Ovary (tissue), 3 donors: Measurements from ENCODE around the gene VTN.

Experiments
- POLR2A ChIP-seq: fragments of 450-650 bp; IDR thresholded peaks from one replicate; pipeline ENCODE4 v1.6.1; 2017; ENCODE audit warnings: antibody characterized with exemption, mild to moderate bottlenecking, moderate library complexity
- TF ChIP-seq, protein P1 (sequence below), 3 donors: fragments of 450-650 bp in 2 of 3; fragments of 200-600 bp in 1 of 3; IDR thresholded peaks; one replicate each; pipeline versions ENCODE4 v1.5.1 to v1.8.0; 2016 to 2022; ENCODE audit warnings: antibody characterized with exemption in 3 of 3, mild to moderate bottlenecking in 1 of 3
- donor health status: DM: no; HTN: no; CAD: no.

DNA sequence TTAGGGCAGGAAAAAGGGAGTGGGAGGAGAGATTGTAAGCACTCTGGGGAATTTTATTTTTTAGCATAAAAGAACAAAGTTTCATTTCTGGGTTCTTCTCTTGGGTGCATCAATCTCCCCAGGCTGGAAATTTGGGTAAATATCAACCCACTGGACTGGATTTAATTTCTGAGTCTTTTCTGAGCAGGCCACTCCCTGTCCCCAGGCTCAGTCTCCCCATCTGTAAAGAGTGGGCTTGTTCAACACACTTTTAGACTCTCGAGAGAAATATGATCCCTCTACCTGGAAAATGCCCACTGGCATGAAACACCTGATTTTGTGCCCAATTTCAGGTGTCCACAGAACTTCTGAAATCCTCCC is 617 bp upstream of the VTN start:
- TF ChIP-seq, protein P1, sequence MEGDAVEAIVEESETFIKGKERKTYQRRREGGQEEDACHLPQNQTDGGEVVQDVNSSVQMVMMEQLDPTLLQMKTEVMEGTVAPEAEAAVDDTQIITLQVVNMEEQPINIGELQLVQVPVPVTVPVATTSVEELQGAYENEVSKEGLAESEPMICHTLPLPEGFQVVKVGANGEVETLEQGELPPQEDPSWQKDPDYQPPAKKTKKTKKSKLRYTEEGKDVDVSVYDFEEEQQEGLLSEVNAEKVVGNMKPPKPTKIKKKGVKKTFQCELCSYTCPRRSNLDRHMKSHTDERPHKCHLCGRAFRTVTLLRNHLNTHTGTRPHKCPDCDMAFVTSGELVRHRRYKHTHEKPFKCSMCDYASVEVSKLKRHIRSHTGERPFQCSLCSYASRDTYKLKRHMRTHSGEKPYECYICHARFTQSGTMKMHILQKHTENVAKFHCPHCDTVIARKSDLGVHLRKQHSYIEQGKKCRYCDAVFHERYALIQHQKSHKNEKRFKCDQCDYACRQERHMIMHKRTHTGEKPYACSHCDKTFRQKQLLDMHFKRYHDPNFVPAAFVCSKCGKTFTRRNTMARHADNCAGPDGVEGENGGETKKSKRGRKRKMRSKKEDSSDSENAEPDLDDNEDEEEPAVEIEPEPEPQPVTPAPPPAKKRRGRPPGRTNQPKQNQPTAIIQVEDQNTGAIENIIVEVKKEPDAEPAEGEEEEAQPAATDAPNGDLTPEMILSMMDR (IDR thresholded peaks at IDR 0.05) = no peak
- no peak for TF ChIP-seq POLR2A
